Vagina (tissue), 2 donors: ENCODE results near the gene KCNN3. TPM values are rescaled to one million over a fixed set of nuclear protein-coding genes. Genes with fewer than 3 reads are reported as not detected.

Experiments
- DNase-seq, 2 donors: peaks; one replicate each; pipeline ENCODE4 v3.0.0-alpha.2; 2017; ENCODE audit errors: extremely low spot score in 2 of 2
- H3K27ac ChIP-seq: fragments of 200-600 bp; sonication (generic); one replicate; pipeline ENCODE4 v1.5.1; 2019
- H3K27me3 ChIP-seq: fragments of 200-600 bp; sonication (generic); one replicate; pipeline ENCODE4 v1.5.1; 2019
- H3K36me3 ChIP-seq, 2 donors: fragments of 200-600 bp; sonication (generic); one replicate each; pipeline ENCODE4 v1.5.1; 2017 to 2019
- H3K4me1 ChIP-seq: fragments of 200-600 bp; sonication (generic); one replicate; pipeline ENCODE4 v1.5.1; 2019
- H3K4me3 ChIP-seq, 2 donors: fragments of 200-600 bp; sonication (generic); 1 replicate in 1 of 2; 2 replicates in 1 of 2; pipeline ENCODE4 v1.5.1; 2016 to 2019
- H3K9me3 ChIP-seq: fragments of 200-600 bp; sonication (generic); one replicate; pipeline ENCODE4 v1.5.1; 2019
- CTCF ChIP-seq, 3 experiments: fragments of 450-650 bp in 2 of 3; fragments of 200-600 bp in 1 of 3; sonication (generic) in 1 of 3; IDR thresholded peaks; one replicate each; pipeline ENCODE4 v1.5.1; 2017 to 2019; ENCODE audit warnings: antibody characterized with exemption in 3 of 3, mild to moderate bottlenecking in 2 of 3, moderate library complexity in 2 of 3
- POLR2A ChIP-seq, 2 donors: fragments of 450-650 bp; IDR thresholded peaks; one replicate each; pipeline ENCODE4 v1.6.1; 2017; ENCODE audit warnings: antibody characterized with exemption in 2 of 2, mild to moderate bottlenecking in 2 of 2, moderate library complexity in 2 of 2
- POLR2AphosphoS5 ChIP-seq, 2 donors: sonication (generic); formaldehyde crosslinking; IDR thresholded peaks; one replicate each; pipeline ENCODE4 v1.9.0; 2017; ENCODE audit warnings: antibody characterized with exemption in 2 of 2, mild to moderate bottlenecking in 2 of 2, low read depth in 1 of 2; ENCODE audit not compliant: insufficient read depth in 1 of 2
- intact Hi-C: fragments of 100-400 bp; cut with DNase I; formaldehyde crosslinking; loops from one replicate; pipeline ENCODE4 v1.15.1; 2023
- total RNA-seq: library from RNA; depleted of rRNA; stranded (reverse); fragments of >200 nt; gene quantifications from one replicate; pipeline ENCODE4 v1.2.3, GENCODE V29; 2016

The KCNN3 gene
- total RNA-seq, 1 donor from 2014 or later = 7.4 TPM

- Histone ChIP-seq H3K9me3 (no peaks in the 10 kb centered on the region), H3K36me3 (no peaks in the 10 kb centered on the region), H3K27me3 (no peaks in the 10 kb centered on the region), H3K27ac (no peak overlapping the region), H3K4me1 (peaks cover 33% of the 10 kb centered on the region), H3K4me3 (no peak overlapping the region)
- intact Hi-C loops = loop anchor here (5.0 kb wide), 1 partner anchor 308 kb away; the partner anchor contains the start of gene UBE2Q1
- TF ChIP-seq CTCF (IDR thresholded peaks at IDR 0.05) = no peak
- TF ChIP-seq POLR2AphosphoS5 (IDR thresholded peaks at IDR 0.05; ENCODE audit: insufficient read depth in 1 of 2, low read depth in 1 of 2) = no peak
- no peak for TF ChIP-seq POLR2A (IDR thresholded peaks at IDR 0.05)
- no peak for DNase-seq
These were observed 4.4 kb downstream of the KCNN3 start for GRCh38 chr1:154865442-154866256.

GRCh38 chr1:154864189-154864975, 5.7 kb downstream of the KCNN3 start:
- H3K27me3 ChIP-seq = no peaks in the 10 kb centered on the region
- intact Hi-C loops = no loop called here
- no peak for DNase-seq
- H3K36me3 ChIP-seq = no peaks in the 10 kb centered on the region
- TF ChIP-seq POLR2A (IDR thresholded peaks at IDR 0.05) (no peak), POLR2AphosphoS5 (IDR thresholded peaks at IDR 0.05; ENCODE audit: insufficient read depth in 1 of 2, low read depth in 1 of 2) (no peak), CTCF (IDR thresholded peaks at IDR 0.05) (no peak)
- H3K4me1 ChIP-seq = peaks cover 22% of the 10 kb centered on the region
- H3K27ac ChIP-seq = no peak overlapping the region
- no peak overlapping the region for H3K4me3 ChIP-seq
- no peaks in the 10 kb centered on the region for H3K9me3 ChIP-seq

- H3K4me1 ChIP-seq = peaks cover 17% of the 10 kb centered on the region
- H3K9me3 ChIP-seq = no peaks in the 10 kb centered on the region
- no peak for DNase-seq
- intact Hi-C loops = no loop called here
- H3K27ac ChIP-seq = no peak overlapping the region
- H3K27me3 ChIP-seq = no peaks in the 10 kb centered on the region
- TF ChIP-seq POLR2AphosphoS5 (IDR thresholded peaks at IDR 0.05; ENCODE audit: insufficient read depth in 1 of 2, low read depth in 1 of 2) (no peak), CTCF (IDR thresholded peaks at IDR 0.05) (peak in 1 of 3 experiments; percentile 30)
- no peak overlapping the region for H3K4me3 ChIP-seq
- H3K36me3 ChIP-seq = no peaks in the 10 kb centered on the region
These were observed 6.5 kb downstream of the KCNN3 start for GRCh38 chr1:154863315-154864174.

GRCh38 chr1:154862907-154863306, 7.2 kb downstream of the KCNN3 start:
- no peak for DNase-seq
- Histone ChIP-seq H3K4me3 (no peak overlapping the region), H3K4me1 (peaks cover 13% of the 10 kb centered on the region), H3K27ac (no peak overlapping the region), H3K36me3 (no peaks in the 10 kb centered on the region), H3K9me3 (no peaks in the 10 kb centered on the region), H3K27me3 (no peaks in the 10 kb centered on the region)
- intact Hi-C loops = no loop called here
- TF ChIP-seq POLR2AphosphoS5 (IDR thresholded peaks at IDR 0.05; ENCODE audit: insufficient read depth in 1 of 2, low read depth in 1 of 2) = no peak
- no peak for TF ChIP-seq CTCF (IDR thresholded peaks at IDR 0.05)
- no peak for TF ChIP-seq POLR2A (IDR thresholded peaks at IDR 0.05)
